Measurements from ENCODE around the gene AP5Z1. TPM values are rescaled to one million over a fixed set of nuclear protein-coding genes. Genes with fewer than 3 reads are reported as not detected.

AP5Z1 gene
- total RNA-seq, 2 donors from 2014 or later: 38.1 to 39.0 TPM

GRCh38 chr7:4808565-4808964 lies 33.1 kb downstream of the AP5Z1 start:
- peaks cover 29% of the 10 kb centered on the region for H3K27me3 Mint-ChIP-seq (ENCODE audit: low read depth)
- ATAC-seq (replicated peaks in 1 of 2): no peak
- DNase-seq: no peak
- no peak overlapping the region for H3K27ac Mint-ChIP-seq
- peak overlapping the region in 1 of 2 donors; percentile 34 for H3K4me3 Mint-ChIP-seq
- H3K36me3 Mint-ChIP-seq (ENCODE audit: insufficient read depth in 2 of 2): no peaks in the 10 kb centered on the region
- H3K9me3 Mint-ChIP-seq: no peaks in the 10 kb centered on the region
- H3K4me1 Mint-ChIP-seq (ENCODE audit: low read depth): no peaks in the 10 kb centered on the region

- no peaks in the 10 kb centered on the region for H3K36me3 Mint-ChIP-seq (ENCODE audit: insufficient read depth in 2 of 2)
- H3K4me3 Mint-ChIP-seq: peak overlapping the region; percentile 74 to 77
- peaks cover 33% of the 10 kb centered on the region for H3K27me3 Mint-ChIP-seq (ENCODE audit: low read depth)
- no peaks in the 10 kb centered on the region for H3K9me3 Mint-ChIP-seq
- no peaks in the 10 kb centered on the region for H3K4me1 Mint-ChIP-seq (ENCODE audit: low read depth)
- ATAC-seq (replicated peaks in 1 of 2) (peak in 1 of 2 donors; percentile 49), DNase-seq (peak in 1 of 2 donors; percentile 29)
- no peak overlapping the region for H3K27ac Mint-ChIP-seq
These were observed 33.7 kb downstream of the AP5Z1 start for GRCh38 chr7:4809091-4809591.

GRCh38 chr7:4809666-4810065 lies 34.2 kb downstream of the AP5Z1 start:
- Mint-ChIP-seq H3K9me3 (no peaks in the 10 kb centered on the region), H3K36me3 (ENCODE audit: insufficient read depth in 2 of 2) (no peaks in the 10 kb centered on the region), H3K27me3 (ENCODE audit: low read depth) (peaks cover 33% of the 10 kb centered on the region), H3K4me1 (ENCODE audit: low read depth) (no peaks in the 10 kb centered on the region), H3K27ac (no peak overlapping the region), H3K4me3 (peak overlapping the region; percentile 45 to 62)
- ATAC-seq (replicated peaks in 1 of 2) (no peak), DNase-seq (no peak)

- H3K27me3 Mint-ChIP-seq (ENCODE audit: low read depth): peaks cover 7% of the 10 kb centered on the region
- DNase-seq: no peak
- H3K4me1 Mint-ChIP-seq (ENCODE audit: low read depth): no peaks in the 10 kb centered on the region
- no peak overlapping the region for H3K4me3 Mint-ChIP-seq
- H3K36me3 Mint-ChIP-seq (ENCODE audit: insufficient read depth in 2 of 2): no peaks in the 10 kb centered on the region
- ATAC-seq (replicated peaks in 1 of 2): no peak
- H3K27ac Mint-ChIP-seq: peak overlapping the region; percentile 35
- H3K9me3 Mint-ChIP-seq: no peaks in the 10 kb centered on the region
These were observed 39.0 kb downstream of the AP5Z1 start for GRCh38 chr7:4814433-4814832.

GRCh38 chr7:4815121-4815520 lies 39.7 kb downstream of the AP5Z1 start:
- H3K9me3 Mint-ChIP-seq: no peaks in the 10 kb centered on the region
- peaks cover 7% of the 10 kb centered on the region for H3K27me3 Mint-ChIP-seq (ENCODE audit: low read depth)
- no peaks in the 10 kb centered on the region for H3K36me3 Mint-ChIP-seq (ENCODE audit: insufficient read depth in 2 of 2)
- H3K4me1 Mint-ChIP-seq (ENCODE audit: low read depth): no peaks in the 10 kb centered on the region
- DNase-seq (no peak), ATAC-seq (replicated peaks in 1 of 2) (no peak)
- no peak overlapping the region for H3K4me3 Mint-ChIP-seq
- H3K27ac Mint-ChIP-seq: no peak overlapping the region

- Mint-ChIP-seq H3K27ac (no peak overlapping the region), H3K4me1 (ENCODE audit: low read depth) (no peaks in the 10 kb centered on the region), H3K9me3 (no peaks in the 10 kb centered on the region), H3K36me3 (ENCODE audit: insufficient read depth in 2 of 2) (no peaks in the 10 kb centered on the region), H3K4me3 (no peak overlapping the region), H3K27me3 (ENCODE audit: low read depth) (peaks cover 7% of the 10 kb centered on the region)
- ATAC-seq (replicated peaks in 1 of 2) (no peak), DNase-seq (no peak)
These were observed 40.4 kb downstream of the AP5Z1 start for GRCh38 chr7:4815609-4816418.

GRCh38 chr7:4816419-4817080 lies 41.1 kb downstream of the AP5Z1 start:
- Mint-ChIP-seq H3K9me3 (no peaks in the 10 kb centered on the region), H3K4me3 (no peak overlapping the region), H3K27ac (no peak overlapping the region), H3K4me1 (ENCODE audit: low read depth) (no peaks in the 10 kb centered on the region), H3K27me3 (ENCODE audit: low read depth) (peaks cover 7% of the 10 kb centered on the region), H3K36me3 (ENCODE audit: insufficient read depth in 2 of 2) (no peaks in the 10 kb centered on the region)
- no peak for DNase-seq
- no peak for ATAC-seq (replicated peaks in 1 of 2)

- H3K27ac Mint-ChIP-seq: no peak overlapping the region
- no peak for ATAC-seq (replicated peaks in 1 of 2)
- no peaks in the 10 kb centered on the region for H3K9me3 Mint-ChIP-seq
- peaks cover 7% of the 10 kb centered on the region for H3K27me3 Mint-ChIP-seq (ENCODE audit: low read depth)
- DNase-seq: no peak
- no peak overlapping the region for H3K4me3 Mint-ChIP-seq
- H3K36me3 Mint-ChIP-seq (ENCODE audit: insufficient read depth in 2 of 2): no peaks in the 10 kb centered on the region
- H3K4me1 Mint-ChIP-seq (ENCODE audit: low read depth): no peaks in the 10 kb centered on the region
These were observed 41.9 kb downstream of the AP5Z1 start for GRCh38 chr7:4817178-4817901.

GRCh38 chr7:4818000-4818794 lies 42.8 kb downstream of the AP5Z1 start:
- Mint-ChIP-seq H3K36me3 (ENCODE audit: insufficient read depth in 2 of 2) (no peaks in the 10 kb centered on the region), H3K27ac (no peak overlapping the region), H3K27me3 (ENCODE audit: low read depth) (peaks cover 7% of the 10 kb centered on the region), H3K4me1 (ENCODE audit: low read depth) (no peaks in the 10 kb centered on the region), H3K4me3 (no peak overlapping the region), H3K9me3 (no peaks in the 10 kb centered on the region)
- ATAC-seq (replicated peaks in 1 of 2) (no peak), DNase-seq (no peak)

- DNase-seq (no peak), ATAC-seq (replicated peaks in 1 of 2) (no peak)
- Mint-ChIP-seq H3K36me3 (ENCODE audit: insufficient read depth in 2 of 2) (no peaks in the 10 kb centered on the region), H3K27ac (no peak overlapping the region), H3K27me3 (ENCODE audit: low read depth) (no peaks in the 10 kb centered on the region), H3K4me3 (no peak overlapping the region), H3K9me3 (no peaks in the 10 kb centered on the region), H3K4me1 (ENCODE audit: low read depth) (no peaks in the 10 kb centered on the region)
These were observed 44.4 kb downstream of the AP5Z1 start for GRCh38 chr7:4819560-4820404.

GRCh38 chr7:4820405-4820966 lies 45.1 kb downstream of the AP5Z1 start:
- Mint-ChIP-seq H3K4me1 (ENCODE audit: low read depth) (no peaks in the 10 kb centered on the region), H3K27me3 (ENCODE audit: low read depth) (no peaks in the 10 kb centered on the region), H3K9me3 (no peaks in the 10 kb centered on the region), H3K27ac (no peak overlapping the region), H3K4me3 (no peak overlapping the region), H3K36me3 (ENCODE audit: insufficient read depth in 2 of 2) (no peaks in the 10 kb centered on the region)
- DNase-seq (no peak), ATAC-seq (replicated peaks in 1 of 2) (no peak)

Data from activated T-cell treated with anti-CD3 and anti-CD28 coated beads, Interleukin-2, amount 50 U/mL, for 72 hours (primary cell).